Measurements from ENCODE around the gene USP5. TPM values are rescaled to one million over a fixed set of nuclear protein-coding genes. Genes with fewer than 3 reads are reported as not detected.

The USP5 gene
- total RNA-seq, 2 donors from 2014 or later: 54.3 to 62.7 TPM

- DNase-seq (ENCODE audit: low spot score): no peak
- H3K9me3 ChIP-seq: no peaks in the 10 kb centered on the region
- H3K4me1 ChIP-seq (ENCODE audit: control insufficient read depth in 1 of 2, low read depth in 2 of 2): no peaks in the 10 kb centered on the region
- H3K4me3 ChIP-seq: no peak overlapping the region
- no peaks in the 10 kb centered on the region for H3K27me3 ChIP-seq (replicated peaks; ENCODE audit: insufficient read depth)
- no peak overlapping the region for H3K27ac ChIP-seq
- peaks cover 37% of the 10 kb centered on the region for H3K36me3 ChIP-seq
- TF ChIP-seq CTCF (IDR thresholded peaks at IDR 0.05): no peak
- ATAC-seq (ENCODE audit: insufficient number of reproducible peaks, low FRiP score, low read depth): no peak
Observed at GRCh38 chr12:6840330-6840729, 11.6 kb upstream of the USP5 start.

DNA sequence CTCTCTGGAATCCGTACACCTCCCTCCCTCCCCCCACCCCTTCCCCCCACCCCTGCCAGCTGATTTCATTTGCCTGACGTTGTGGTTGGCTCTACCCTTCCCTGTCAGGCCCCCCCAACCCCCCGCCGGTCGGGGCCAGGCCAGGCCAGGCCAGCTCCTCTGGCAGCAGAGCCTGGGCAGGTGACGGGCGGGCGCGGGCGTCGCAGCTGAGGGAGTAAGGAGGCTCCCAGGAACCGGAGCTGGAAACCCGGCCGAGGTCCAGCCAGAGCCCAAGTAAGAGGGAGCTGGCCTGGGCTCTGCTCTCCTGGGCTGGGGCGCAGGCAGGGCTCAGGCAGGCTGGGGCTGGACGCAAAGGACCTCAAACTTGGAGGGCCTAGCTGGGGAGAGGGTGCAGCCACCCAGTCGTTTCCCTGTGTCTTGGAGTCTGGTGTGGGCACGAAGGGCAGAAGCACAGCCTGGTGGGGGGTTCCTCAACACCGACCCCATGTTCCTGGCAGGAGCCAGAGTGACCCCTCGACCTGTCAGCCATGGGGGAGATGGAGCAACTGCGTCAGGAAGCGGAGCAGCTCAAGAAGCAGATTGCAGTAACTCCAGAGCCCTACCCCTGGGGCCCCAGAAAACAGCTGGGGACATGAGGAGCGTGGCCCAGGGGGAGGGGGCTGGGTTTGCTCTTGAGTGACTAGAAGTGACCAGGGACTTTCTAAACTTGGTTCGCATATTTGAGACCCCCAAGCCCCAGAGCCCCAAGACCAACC is 11.0 kb upstream of the USP5 start, which contains the start of gene GNB3:
Gene GNB3, plus strand, starts transcription at position 165 of the 755 bp plus-strand sequence. Its CDS starts 363 bp downstream, at position 528.
- H3K36me3 ChIP-seq: peaks cover 40% of the 10 kb centered on the region
- ATAC-seq (ENCODE audit: insufficient number of reproducible peaks, low FRiP score, low read depth): no peak
- no peak within 1 kb of the TSS for H3K27ac ChIP-seq
- no peaks in the 10 kb centered on the region for H3K27me3 ChIP-seq (replicated peaks; ENCODE audit: insufficient read depth)
- no peak within 1 kb of the TSS for H3K4me3 ChIP-seq
- no peaks in the 10 kb centered on the region for H3K9me3 ChIP-seq
- DNase-seq (ENCODE audit: low spot score): no peak
- no peaks in the 10 kb centered on the region for H3K4me1 ChIP-seq (ENCODE audit: control insufficient read depth in 1 of 2, low read depth in 2 of 2)
- TF ChIP-seq CTCF (IDR thresholded peaks at IDR 0.05): no peak

GRCh38 chr12:6842075-6842474 is 9.9 kb upstream of the USP5 start:
- Histone ChIP-seq H3K27ac (no peak overlapping the region), H3K4me3 (no peak overlapping the region), H3K27me3 (replicated peaks; ENCODE audit: insufficient read depth) (no peaks in the 10 kb centered on the region), H3K9me3 (no peaks in the 10 kb centered on the region), H3K36me3 (peaks cover 37% of the 10 kb centered on the region), H3K4me1 (ENCODE audit: control insufficient read depth in 1 of 2, low read depth in 2 of 2) (no peaks in the 10 kb centered on the region)
- TF ChIP-seq CTCF (IDR thresholded peaks at IDR 0.05): no peak
- ATAC-seq (ENCODE audit: insufficient number of reproducible peaks, low FRiP score, low read depth): no peak
- DNase-seq (ENCODE audit: low spot score): no peak

DNA sequence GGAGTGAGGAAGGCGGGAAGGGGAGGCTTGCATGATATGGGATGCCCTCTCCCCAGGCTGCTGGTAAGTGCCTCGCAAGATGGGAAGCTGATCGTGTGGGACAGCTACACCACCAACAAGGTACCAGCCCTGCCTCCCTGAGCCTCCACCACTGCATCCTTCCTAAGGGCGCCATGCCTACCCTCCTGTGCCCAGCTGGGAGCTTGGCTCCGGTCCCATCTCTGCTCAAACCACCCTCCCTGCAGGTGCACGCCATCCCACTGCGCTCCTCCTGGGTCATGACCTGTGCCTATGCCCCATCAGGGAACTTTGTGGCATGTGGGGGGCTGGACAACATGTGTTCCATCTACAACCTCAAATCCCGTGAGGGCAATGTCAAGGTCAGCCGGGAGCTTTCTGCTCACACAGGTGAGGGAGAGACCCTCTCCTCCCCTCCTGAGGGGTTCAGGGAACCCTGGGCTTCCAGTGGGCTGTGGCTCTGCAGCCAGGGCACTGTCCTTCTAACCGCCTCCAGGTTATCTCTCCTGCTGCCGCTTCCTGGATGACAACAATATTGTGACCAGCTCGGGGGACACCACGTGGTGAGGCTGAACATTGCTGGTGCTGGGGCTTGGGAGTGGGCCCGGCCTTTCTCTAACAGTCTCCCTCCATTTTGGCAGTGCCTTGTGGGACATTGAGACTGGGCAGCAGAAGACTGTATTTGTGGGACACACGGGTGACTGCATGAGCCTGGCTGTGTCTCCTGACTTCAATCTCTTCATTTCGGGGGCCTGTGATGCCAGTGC is 8.6 kb upstream of the USP5 start:
- Histone ChIP-seq H3K36me3 (peaks cover 26% of the 10 kb centered on the region), H3K4me1 (ENCODE audit: control insufficient read depth in 1 of 2, low read depth in 2 of 2) (no peaks in the 10 kb centered on the region)
- DNase-seq (ENCODE audit: low spot score): no peak

More for the DNA sequence above, 8.6 kb upstream of the USP5 start:
- no peaks in the 10 kb centered on the region for H3K27me3 ChIP-seq (replicated peaks; ENCODE audit: insufficient read depth)
- no peak overlapping the region for H3K27ac ChIP-seq
- ATAC-seq (ENCODE audit: insufficient number of reproducible peaks, low FRiP score, low read depth): no peak
- no peak for TF ChIP-seq CTCF (IDR thresholded peaks at IDR 0.05)
- H3K9me3 ChIP-seq: no peaks in the 10 kb centered on the region
- H3K4me3 ChIP-seq: no peak overlapping the region
